Smooth muscle cell (in vitro differentiated cells): ENCODE measurements around the gene BMF. TPM values are rescaled to one million over a fixed set of nuclear protein-coding genes. Genes with fewer than 3 reads are reported as not detected.
A peak's percentile ranks its signal among the peaks of the same experiment; 100 is the strongest.

Experiments
- DNase-seq: peaks from one replicate; lab custom pipeline; 2025; ENCODE audit not compliant: unreplicated experiment; lab: John Stamatoyannopoulos, UW
- H2AFZ ChIP-seq: fragments of 200-600 bp; sonication (generic); 2 replicates; pipeline ENCODE4 v1.6.0; 2016; ENCODE audit warnings: antibody characterized with exemption, low read depth, mild to moderate bottlenecking
- H3F3A ChIP-seq: fragments of 200-600 bp; sonication (generic); 2 replicates; pipeline ENCODE4 v1.6.0; 2017; ENCODE audit warnings: antibody characterized with exemption, low read depth
- H3K27ac ChIP-seq: fragments of 200-600 bp; sonication (generic); 2 replicates; pipeline ENCODE4 v1.5.1; 2016; ENCODE audit warnings: low read depth, mild to moderate bottlenecking
- H3K27me3 ChIP-seq: fragments of 200-600 bp; sonication (generic); 2 replicates; pipeline ENCODE4 v1.6.1; 2016; ENCODE audit warnings: low read depth, mild to moderate bottlenecking
- H3K36me3 ChIP-seq: fragments of 200-600 bp; sonication (generic); 2 replicates; pipeline ENCODE4 v1.5.1; 2016; ENCODE audit warnings: low read depth
- H3K4me1 ChIP-seq: fragments of 200-600 bp; sonication (generic); 2 replicates; pipeline ENCODE4 v1.5.1; 2016; ENCODE audit warnings: low read depth
- H3K4me2 ChIP-seq: fragments of 200-600 bp; sonication (generic); 2 replicates; pipeline ENCODE4 v1.6.0; 2016; ENCODE audit warnings: mild to moderate bottlenecking
- H3K4me3 ChIP-seq: fragments of 200-600 bp; sonication (generic); 2 replicates; pipeline ENCODE4 v1.5.1; 2016; ENCODE audit warnings: mild to moderate bottlenecking
- H3K79me2 ChIP-seq: fragments of 200-600 bp; sonication (generic); 2 replicates; pipeline ENCODE4 v1.6.0; 2016; ENCODE audit warnings: low read depth, mild to moderate bottlenecking
- H3K9ac ChIP-seq: fragments of 200-600 bp; sonication (generic); 2 replicates; pipeline ENCODE4 v1.6.0; 2016; ENCODE audit warnings: low read depth
- H3K9me3 ChIP-seq: fragments of 200-600 bp; sonication (generic); replicated peaks from 2 replicates; pipeline ENCODE4 v1.5.1; 2016; ENCODE audit warnings: low read depth
- H4K20me1 ChIP-seq: fragments of 200-600 bp; sonication (generic); 2 replicates; pipeline ENCODE4 v1.6.0; 2016; ENCODE audit warnings: low read depth
- CTCF ChIP-seq: fragments of 200-600 bp; sonication (generic); IDR thresholded peaks from 2 replicates; pipeline ENCODE4 v1.5.1; 2017; ENCODE audit warnings: borderline replicate concordance, mild to moderate bottlenecking, antibody characterized with exemption; ENCODE audit not compliant: insufficient read depth, poor library complexity, severe bottlenecking
- WGBS: methylation state at CpG from one replicate; pipeline ENCODE4 v1.1.7; 2016; ENCODE audit warnings: low lambda C conversion rate; 5-methylcytosine and 5-hydroxymethylcytosine counted together
- polyA plus RNA-seq: library from polyadenylated mRNA; unstranded; fragments of >200 nt; fragmentation: Nextera tagmentation; extraction: Ambion mirVana; gene quantifications from 2 replicates; pipeline ENCODE4 v1.2.1, GENCODE V29; 2016
- total RNA-seq: library from RNA; depleted of rRNA; stranded (reverse); fragments of >200 nt; gene quantifications from 2 replicates; pipeline ENCODE4 v1.2.3, GENCODE V29; 2014

BMF gene
- total and polyA plus RNA-seq, 2 experiments from 2014 or later: 3.6 to 9.1 TPM

GRCh38 chr15:40038638-40039543, 69.8 kb downstream of the BMF start, which contains the start of gene SRP14:
SRP14 (minus strand) TSS chr15:40039181; CDS start chr15:40039116, 65 bp downstream.
- H3K79me2 ChIP-seq: peaks cover 17% of the 10 kb centered on the region
- WGBS: under 1% methylated on average over 59 of the region's 59 CpGs

DNA sequence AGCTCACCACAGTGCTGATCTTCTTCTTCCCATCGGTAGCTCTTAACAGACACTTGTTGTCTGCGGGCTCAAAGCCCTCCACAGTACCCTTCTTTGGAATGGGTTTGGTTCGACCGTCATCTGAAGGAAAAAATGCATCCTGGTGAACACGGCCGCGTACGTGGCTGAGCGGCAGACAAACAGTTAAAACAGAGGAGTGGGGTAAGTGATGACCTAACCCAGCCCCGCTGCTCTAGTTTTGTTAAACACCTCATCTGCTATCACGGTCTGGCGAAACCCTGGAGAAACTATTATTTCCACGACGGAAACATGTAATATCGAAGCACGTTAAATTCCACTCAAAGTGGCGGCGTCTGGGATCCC, 70.4 kb downstream of the BMF start:
- Histone ChIP-seq H3K36me3 (peaks cover 20% of the 10 kb centered on the region), H3K4me3 (peak overlapping the region; percentile 81), H3K9ac (peak overlapping the region; percentile 96), H3F3A (no peaks in the 10 kb centered on the region), H3K79me2 (peaks cover 17% of the 10 kb centered on the region), H3K4me1 (peaks cover 7% of the 10 kb centered on the region), H4K20me1 (peaks cover 9% of the 10 kb centered on the region), H3K27me3 (no peaks in the 10 kb centered on the region), H2AFZ (peak overlapping the region; percentile 93), H3K27ac (peak overlapping the region; percentile 90), H3K9me3 (no peaks in the 10 kb centered on the region), H3K4me2 (peak overlapping the region; percentile 93)
- WGBS: 3% methylated on average over 18 of the region's 18 CpGs
- TF ChIP-seq CTCF: no peak
- DNase-seq: no peak

More at GRCh38 chr15:40038638-40039543, 69.8 kb downstream of the BMF start, which contains the start of gene SRP14:
- Histone ChIP-seq H2AFZ (peak within 1 kb of the TSS; percentile 93), H3K36me3 (peaks cover 19% of the 10 kb centered on the region), H3K4me3 (peak within 1 kb of the TSS; percentile 81), H3K4me2 (peak within 1 kb of the TSS; percentile 93), H3K27ac (peak within 1 kb of the TSS; percentile 90), H3F3A (peaks cover under 1% of the 10 kb centered on the region), H4K20me1 (peaks cover 9% of the 10 kb centered on the region), H3K9me3 (no peaks in the 10 kb centered on the region), H3K27me3 (no peaks in the 10 kb centered on the region), H3K4me1 (peaks cover 7% of the 10 kb centered on the region), H3K9ac (peak within 1 kb of the TSS; percentile 96)
- TF ChIP-seq CTCF: no peak
- DNase-seq: peak; percentile 51

Other genes with a start within 250 kb of the BMF start
- gene GPR176, start 188.6 kb downstream of the BMF start, total RNA-seq: 20.0 and 23.8 TPM in 2 replicates
- 17.0 and 22.4 TPM in 2 replicates for gene GPR176, start 188.6 kb downstream of the BMF start, polyA plus RNA-seq
- 56.5 and 59.0 TPM in 2 replicates for gene EIF2AK4, start 174.8 kb downstream of the BMF start, total RNA-seq
- gene EIF2AK4, start 174.8 kb downstream of the BMF start, polyA plus RNA-seq: 69.2 and 72.9 TPM in 2 replicates
- 307 and 356 TPM in 2 replicates for gene SRP14, start 69.7 kb downstream of the BMF start, total RNA-seq
- gene SRP14, start 69.7 kb downstream of the BMF start, polyA plus RNA-seq: 713 and 726 TPM in 2 replicates
- gene BUB1B, start 52.2 kb upstream of the BMF start, total RNA-seq: 11.3 and 15.0 TPM in 2 replicates
- 5.8 and 6.1 TPM in 2 replicates for gene BUB1B, start 52.2 kb upstream of the BMF start, polyA plus RNA-seq
- 1.6 and 3.2 TPM in 2 replicates for gene PAK6, start 130.2 kb upstream of the BMF start, total RNA-seq
- gene PAK6, start 130.2 kb upstream of the BMF start, polyA plus RNA-seq: 0.29 and 2.2 TPM in 2 replicates
- not detected in 2 replicates for gene ANKRD63, start 174.2 kb upstream of the BMF start, total RNA-seq
- gene ANKRD63, start 174.2 kb upstream of the BMF start, polyA plus RNA-seq: 0.15 TPM in 1 of 2 replicates, not detected in the other
- 1.5 and 3.9 TPM in 2 replicates for gene PLCB2, start 199.1 kb upstream of the BMF start, total RNA-seq
- 1.9 TPM in 1 of 2 replicates, not detected in the other for gene PLCB2, start 199.1 kb upstream of the BMF start, polyA plus RNA-seq
- 28.1 and 30.4 TPM in 2 replicates for gene INAFM2, start 214.8 kb upstream of the BMF start, total RNA-seq
- gene INAFM2, start 214.8 kb upstream of the BMF start, polyA plus RNA-seq: 23.9 and 48.6 TPM in 2 replicates
- gene CCDC9B, start 232.1 kb upstream of the BMF start, total RNA-seq: 2.2 and 3.8 TPM in 2 replicates
- gene CCDC9B, start 232.1 kb upstream of the BMF start, polyA plus RNA-seq: 0.97 and 4.7 TPM in 2 replicates
- not detected in 2 replicates for gene PHGR1, start 242.2 kb upstream of the BMF start, total RNA-seq
- 0.48 TPM in 1 of 2 replicates, not detected in the other for gene PHGR1, start 242.2 kb upstream of the BMF start, polyA plus RNA-seq
- gene DISP2, start 249.3 kb upstream of the BMF start, total RNA-seq: 0.04 and 0.58 TPM in 2 replicates
- 0.46 and 0.90 TPM in 2 replicates for gene DISP2, start 249.3 kb upstream of the BMF start, polyA plus RNA-seq